Measurements from ENCODE around the gene SYP.

GRCh38 chrX:49202022-49202421 lies 2.0 kb upstream of the SYP start:
- TF ChIP-seq CTCF (conservative IDR thresholded peaks at IDR 0.05) (no peak), EZH2 (IDR thresholded peaks at IDR 0.05; ENCODE audit: low read depth) (no peak)
